Measurements from ENCODE around the gene SLC44A1. TPM values are rescaled to one million over a fixed set of nuclear protein-coding genes. Genes with fewer than 3 reads are reported as not detected.

The SLC44A1 gene
- total and polyA plus RNA-seq, 2 of the 13 experiments (the other 11 are each of a cell fraction or from before 2014, with no cell fraction given): 21.4 to 40.8 TPM

DNA sequence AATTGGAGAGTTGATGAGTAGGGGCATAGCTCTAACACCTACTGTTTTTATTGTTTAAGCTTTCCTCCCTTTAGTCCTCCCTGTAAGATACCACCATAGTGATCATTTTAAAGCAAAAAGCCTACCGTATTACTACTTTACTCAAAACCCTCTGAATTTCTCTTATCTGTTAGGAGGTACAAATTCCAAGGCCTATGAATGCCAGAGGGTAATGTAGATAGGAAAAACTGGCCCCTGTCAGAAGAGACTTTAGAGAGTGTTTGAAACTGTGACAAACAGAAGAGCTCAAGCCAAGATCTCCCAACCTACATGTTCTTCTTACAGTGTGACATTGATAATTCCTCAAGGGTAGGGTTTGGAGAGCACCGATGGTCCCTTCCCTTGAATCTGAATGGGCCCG, 7.2 kb upstream of the SLC44A1 start:
- DNase-seq (ENCODE audit: low spot score): no peak

More for the DNA sequence above, 7.2 kb upstream of the SLC44A1 start:
- WGBS (ENCODE audit: low lambda C conversion rate): 19% methylated on average over 3 of the region's 3 CpGs
- Histone ChIP-seq H3K4me2 (ENCODE audit: low read depth, low read length) (peak overlapping the region; percentile 23; the same call in 1 of the 2 replicates), H3K4me1 (ENCODE audit: insufficient read depth, low read length) (peaks cover 28% of the 10 kb centered on the region), H4K20me1 (ENCODE audit: insufficient read depth, low read length) (no peaks in the 10 kb centered on the region), H2AFZ (ENCODE audit: low read length) (no peak overlapping the region), H3K9me3 (ENCODE audit: low read length) (no peaks in the 10 kb centered on the region), H3K4me3 (replicated peaks in 1 of 3; ENCODE audit: insufficient read depth in 1 of 3, low read depth in 2 of 3, low read length in 3 of 3) (no peak overlapping the region), H3K9ac (ENCODE audit: insufficient read depth, low read depth, low read length) (no peak overlapping the region), H3K27ac (ENCODE audit: extremely low read length, insufficient read depth, low read length) (no peak overlapping the region), H3K36me3 (replicated peaks in 1 of 2; ENCODE audit: control insufficient read depth in 1 of 2, insufficient read depth in 2 of 2, low read length in 2 of 2) (no peaks in the 10 kb centered on the region), H3K79me2 (ENCODE audit: insufficient read depth, low read length) (no peaks in the 10 kb centered on the region), H3K27me3 (ENCODE audit: control insufficient read depth in 1 of 2, insufficient read depth in 2 of 2, low read length in 2 of 2) (no peaks in the 10 kb centered on the region)
- in situ Hi-C loops (cut with HindIII; ENCODE audit: extremely low pct_ligation_motif_present, low pct_unique_long_range_greater_than_20kb) (no loop called here), intact Hi-C loops (cut with micrococcal nuclease; ENCODE audit: unreplicated experiment) (loop anchor here (5.0 kb wide), 1 partner anchor 45 kb away; no protein-coding TSS in a partner anchor)
- BruUV-seq (replicated peaks): no TSS peak
- POLR2A ChIA-PET: interaction anchor here (0.5 to 1.1 kb wide), 2 partner anchors 11 to 12 kb away, joined by 3 read pairs; no protein-coding TSS in a partner anchor
- no peak for FAIRE-seq
- ATAC-seq: peak; percentile 81
- CTCF ChIA-PET (ENCODE audit: low intra/inter-chr PET ratio, low total read pairs): no interaction called here
- TF ChIP-seq MED1 (CRISPR knock-in tag; IDR thresholded peaks at IDR 0.05) (0 out of 2 replicates have a peak, but pooled peaks have one; percentile 16), HNRNPLL (IDR thresholded peaks at IDR 0.05; ENCODE audit: low read depth, low read length, poor library complexity, severe bottlenecking) (no peak), HNF4A (CRISPR knock-in tag; IDR thresholded peaks at IDR 0.05) (peak; percentile 63), GZF1 (CRISPR knock-in tag; IDR thresholded peaks at IDR 0.05) (peak; percentile 69; the same call in 1 of the 2 replicates), RBM39 (IDR thresholded peaks at IDR 0.05; ENCODE audit: low read depth, low read length, poor library complexity, severe bottlenecking) (no peak)
- TF ChIP-seq, protein P1, sequence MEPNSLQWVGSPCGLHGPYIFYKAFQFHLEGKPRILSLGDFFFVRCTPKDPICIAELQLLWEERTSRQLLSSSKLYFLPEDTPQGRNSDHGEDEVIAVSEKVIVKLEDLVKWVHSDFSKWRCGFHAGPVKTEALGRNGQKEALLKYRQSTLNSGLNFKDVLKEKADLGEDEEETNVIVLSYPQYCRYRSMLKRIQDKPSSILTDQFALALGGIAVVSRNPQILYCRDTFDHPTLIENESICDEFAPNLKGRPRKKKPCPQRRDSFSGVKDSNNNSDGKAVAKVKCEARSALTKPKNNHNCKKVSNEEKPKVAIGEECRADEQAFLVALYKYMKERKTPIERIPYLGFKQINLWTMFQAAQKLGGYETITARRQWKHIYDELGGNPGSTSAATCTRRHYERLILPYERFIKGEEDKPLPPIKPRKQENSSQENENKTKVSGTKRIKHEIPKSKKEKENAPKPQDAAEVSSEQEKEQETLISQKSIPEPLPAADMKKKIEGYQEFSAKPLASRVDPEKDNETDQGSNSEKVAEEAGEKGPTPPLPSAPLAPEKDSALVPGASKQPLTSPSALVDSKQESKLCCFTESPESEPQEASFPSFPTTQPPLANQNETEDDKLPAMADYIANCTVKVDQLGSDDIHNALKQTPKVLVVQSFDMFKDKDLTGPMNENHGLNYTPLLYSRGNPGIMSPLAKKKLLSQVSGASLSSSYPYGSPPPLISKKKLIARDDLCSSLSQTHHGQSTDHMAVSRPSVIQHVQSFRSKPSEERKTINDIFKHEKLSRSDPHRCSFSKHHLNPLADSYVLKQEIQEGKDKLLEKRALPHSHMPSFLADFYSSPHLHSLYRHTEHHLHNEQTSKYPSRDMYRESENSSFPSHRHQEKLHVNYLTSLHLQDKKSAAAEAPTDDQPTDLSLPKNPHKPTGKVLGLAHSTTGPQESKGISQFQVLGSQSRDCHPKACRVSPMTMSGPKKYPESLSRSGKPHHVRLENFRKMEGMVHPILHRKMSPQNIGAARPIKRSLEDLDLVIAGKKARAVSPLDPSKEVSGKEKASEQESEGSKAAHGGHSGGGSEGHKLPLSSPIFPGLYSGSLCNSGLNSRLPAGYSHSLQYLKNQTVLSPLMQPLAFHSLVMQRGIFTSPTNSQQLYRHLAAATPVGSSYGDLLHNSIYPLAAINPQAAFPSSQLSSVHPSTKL (CRISPR knock-in tag; IDR thresholded peaks at IDR 0.05): 0 out of 2 replicates have a peak, but pooled peaks have one; percentile 16
